HG02981 (cell line): ENCODE measurements around the gene S1PR1.
A peak's percentile ranks its signal among the peaks of the same experiment; 100 is the strongest.
"Not testable (repeated sequence)": the region's sequence is repeated elsewhere in the genome, so short reads cannot be mapped to it uniquely, and the experiment has no call there.

Experiments used
- ATAC-seq: cut with Tn5 transposase; IDR thresholded peaks from one replicate; pipeline ENCODE4 v1.9.1; 2021; ENCODE audit warnings: mild to moderate bottlenecking, moderate library complexity; ENCODE audit not compliant: unreplicated experiment

Gene S1PR1

GRCh38 chr1:101219924-101220870 is 16.6 kb upstream of the S1PR1 start:
- ATAC-seq, result no peak

- ATAC-seq, result no peak
Observed at GRCh38 chr1:101220906-101221305, 15.9 kb upstream of the S1PR1 start.

GRCh38 chr1:101221945-101222429 is 14.8 kb upstream of the S1PR1 start:
- ATAC-seq, result peak; percentile 98

GRCh38 chr1:101227837-101228236 is 9.0 kb upstream of the S1PR1 start:
- no peak for ATAC-seq

- ATAC-seq, result no peak
Observed at GRCh38 chr1:101228424-101229134, 8.2 kb upstream of the S1PR1 start.

GRCh38 chr1:101232182-101232581 is 4.6 kb upstream of the S1PR1 start:
- not testable (repeated sequence) for ATAC-seq

GRCh38 chr1:101233495-101233894 is 3.3 kb upstream of the S1PR1 start:
- ATAC-seq, result no peak

GRCh38 chr1:101235216-101235695 is 1.6 kb upstream of the S1PR1 start:
- ATAC-seq, result no peak

GRCh38 chr1:101235696-101236515 is 913 bp upstream of the S1PR1 start:
- peak; percentile 48 for ATAC-seq

- ATAC-seq, result no peak
Observed at GRCh38 chr1:101237229-101237837, 514 bp downstream of the S1PR1 start.

GRCh38 chr1:101238031-101238628 is 1.3 kb downstream of the S1PR1 start:
- no peak for ATAC-seq

- ATAC-seq, result peak; percentile 21
Observed at GRCh38 chr1:101238681-101239094, 1.9 kb downstream of the S1PR1 start.

- ATAC-seq, result no peak
Observed at GRCh38 chr1:101239095-101240040, 2.5 kb downstream of the S1PR1 start.

GRCh38 chr1:101240041-101240430 is 3.2 kb downstream of the S1PR1 start:
- no peak for ATAC-seq

GRCh38 chr1:101241485-101242225 is 4.8 kb downstream of the S1PR1 start:
- peak; percentile 33 for ATAC-seq

- no peak for ATAC-seq
Observed at GRCh38 chr1:101242324-101243050, 5.7 kb downstream of the S1PR1 start.

GRCh38 chr1:101243751-101244150 is 6.9 kb downstream of the S1PR1 start:
- no peak for ATAC-seq
